NCI-H2227 treated with DMSO at 0.1 percent for 48 hours (cell line): Measurements from ENCODE around the gene FBP2.
"Not testable (repeated sequence)": the region's sequence is repeated elsewhere in the genome, so short reads cannot be mapped to it uniquely, and the experiment has no call there.

Source experiments
- DNase-seq: peaks from one replicate; lab custom pipeline; 2025; lab: John Stamatoyannopoulos, UW

Gene FBP2

GRCh38 chr9:94606646-94607422 lies 13.2 kb upstream of the FBP2 start:
- no peak for DNase-seq

GRCh38 chr9:94603259-94604160 lies 9.9 kb upstream of the FBP2 start:
- DNase-seq = peak; percentile 75

DNA sequence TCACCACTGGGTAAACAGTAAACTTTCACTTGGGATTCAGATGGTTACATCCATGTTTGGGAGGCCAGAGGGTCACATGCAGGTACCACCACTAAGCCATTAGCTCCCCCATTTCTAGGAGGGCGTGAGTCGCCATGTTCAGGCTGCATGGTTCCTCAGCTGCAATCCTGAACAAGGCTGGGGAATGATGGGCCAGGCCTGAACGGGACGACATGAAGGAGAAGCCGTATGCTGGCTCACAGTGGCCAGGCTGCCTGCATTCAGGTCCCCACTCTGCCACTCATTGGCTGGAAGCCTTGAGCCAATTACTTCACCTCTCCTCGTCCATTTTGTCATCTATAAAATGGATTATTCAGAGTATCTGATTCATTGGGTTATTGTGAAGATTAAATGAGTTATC lies 9.0 kb upstream of the FBP2 start:
- DNase-seq = no peak

DNA sequence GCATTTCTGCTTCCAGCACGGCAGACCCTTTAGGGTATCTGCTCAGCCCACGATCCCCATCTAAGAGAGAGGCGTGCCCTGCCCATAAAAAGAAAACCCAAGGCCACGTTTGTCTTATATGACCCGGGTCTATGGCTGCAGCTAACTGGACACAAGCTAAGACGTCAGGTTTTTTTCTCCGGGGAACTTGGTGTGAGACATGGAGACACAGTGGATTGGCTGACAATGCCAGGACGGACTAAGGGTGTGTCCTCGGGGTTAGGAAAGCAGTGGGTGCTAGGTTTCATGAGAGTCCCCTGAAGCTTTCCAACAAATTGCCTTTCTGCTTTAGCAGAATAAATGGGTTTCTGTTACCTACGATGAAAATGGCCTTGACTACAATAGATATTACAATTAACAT lies 7.1 kb upstream of the FBP2 start:
- DNase-seq = no peak

GRCh38 chr9:94600258-94600657 lies 6.6 kb upstream of the FBP2 start:
- no peak for DNase-seq

DNA sequence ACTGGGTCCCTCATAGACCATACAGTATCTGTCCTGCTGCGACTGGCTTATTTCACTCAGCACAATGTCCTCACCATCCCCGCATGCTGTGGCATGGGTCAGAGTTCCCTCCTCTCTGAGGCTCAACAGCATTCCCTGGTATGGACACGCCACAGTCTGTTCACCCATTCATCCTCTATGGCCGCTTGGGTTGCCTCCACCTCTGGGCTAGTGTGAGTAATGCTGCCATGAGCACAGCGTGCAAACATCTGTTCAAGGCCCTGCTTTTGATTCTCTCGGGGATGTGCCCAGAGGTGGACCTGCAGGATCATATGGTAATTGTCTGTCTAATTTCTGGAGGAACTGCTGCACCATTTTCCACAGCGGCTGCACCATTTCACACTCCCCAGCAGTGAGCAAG lies 5.5 kb upstream of the FBP2 start:
- DNase-seq = no peak

DNA sequence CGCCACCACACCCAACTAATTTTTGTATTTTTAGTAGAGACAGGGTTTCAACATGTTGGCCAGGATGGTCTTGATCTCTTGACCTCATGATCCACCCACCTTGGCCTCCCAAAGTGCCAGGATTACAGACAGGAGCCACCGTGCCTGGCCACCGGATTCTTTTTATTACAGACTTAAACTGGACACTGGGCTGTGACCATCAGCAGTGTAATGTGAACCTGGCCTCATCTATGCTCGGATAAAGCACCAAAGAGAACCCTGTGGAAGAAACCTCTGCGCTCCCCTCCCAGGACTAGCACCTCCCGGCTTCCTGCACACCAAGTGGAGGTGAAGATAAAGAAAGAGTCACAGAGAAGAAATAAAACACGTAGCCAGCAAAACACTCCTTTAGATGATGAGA lies 941 bp downstream of the FBP2 start:
- not testable (repeated sequence) for DNase-seq

DNA sequence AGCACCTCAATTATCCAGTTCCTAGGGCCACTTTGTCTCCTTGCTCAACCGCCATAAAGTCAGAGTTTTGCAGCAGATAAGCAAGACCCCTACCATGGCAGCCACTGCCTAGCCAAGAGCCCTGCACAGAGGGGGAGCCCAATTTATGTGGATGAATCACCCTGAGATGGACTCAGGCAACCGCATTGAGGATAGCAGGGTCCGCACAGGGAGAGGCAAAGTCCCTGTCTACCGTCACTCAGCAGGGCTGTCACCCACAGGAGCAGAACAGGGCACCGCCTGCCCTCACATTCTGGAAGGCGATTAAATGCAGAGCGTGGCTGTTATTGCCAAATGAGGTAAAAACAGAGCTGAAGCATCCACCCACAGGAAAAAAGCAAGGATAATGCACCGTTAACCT lies 1.7 kb downstream of the FBP2 start:
- no peak for DNase-seq

- not testable (repeated sequence) for DNase-seq
These were observed 2.5 kb downstream of the FBP2 start for GRCh38 chr9:94591046-94591545.

DNA sequence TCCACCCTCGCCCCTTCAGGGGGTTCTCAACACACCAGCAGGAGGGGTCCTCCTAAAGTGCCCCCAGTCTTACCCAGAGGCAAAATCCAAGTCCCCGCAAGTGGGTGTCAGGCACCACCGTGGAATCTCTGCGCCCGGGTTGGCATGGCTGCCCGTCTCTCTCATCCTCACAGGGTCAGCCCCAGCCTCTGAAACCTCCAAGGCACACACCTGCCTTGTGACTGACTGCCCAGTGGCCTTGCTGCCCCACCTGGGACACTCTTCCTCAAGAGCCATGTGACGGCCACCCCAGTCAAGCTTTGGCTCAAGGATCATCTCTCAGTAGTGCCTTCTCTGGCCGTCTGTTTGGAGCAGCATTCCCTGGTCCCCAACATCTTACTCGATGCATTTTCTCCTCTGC lies 4.9 kb downstream of the FBP2 start:
- DNase-seq = no peak

- DNase-seq = no peak
These were observed 6.8 kb downstream of the FBP2 start for GRCh38 chr9:94586814-94587213.

DNA sequence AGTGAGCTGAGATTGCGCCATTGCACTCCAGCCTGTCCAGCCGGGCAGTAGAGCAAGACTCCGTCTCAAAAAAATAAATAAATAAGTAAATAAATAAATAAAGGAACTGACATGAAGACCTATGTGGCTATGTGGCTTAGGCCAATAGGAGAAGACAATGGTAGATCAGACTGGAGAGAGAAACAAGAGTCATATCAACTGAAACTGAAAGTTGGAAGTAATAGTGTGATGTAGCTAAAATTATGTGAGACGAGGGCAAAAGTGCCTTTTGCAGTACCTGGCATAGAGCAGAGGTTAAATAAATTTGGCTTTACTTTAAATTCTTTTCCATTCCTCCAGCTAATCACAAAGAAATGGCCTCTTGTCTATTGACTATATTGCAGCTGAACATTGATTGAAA lies 7.3 kb downstream of the FBP2 start:
- DNase-seq = no peak

DNA sequence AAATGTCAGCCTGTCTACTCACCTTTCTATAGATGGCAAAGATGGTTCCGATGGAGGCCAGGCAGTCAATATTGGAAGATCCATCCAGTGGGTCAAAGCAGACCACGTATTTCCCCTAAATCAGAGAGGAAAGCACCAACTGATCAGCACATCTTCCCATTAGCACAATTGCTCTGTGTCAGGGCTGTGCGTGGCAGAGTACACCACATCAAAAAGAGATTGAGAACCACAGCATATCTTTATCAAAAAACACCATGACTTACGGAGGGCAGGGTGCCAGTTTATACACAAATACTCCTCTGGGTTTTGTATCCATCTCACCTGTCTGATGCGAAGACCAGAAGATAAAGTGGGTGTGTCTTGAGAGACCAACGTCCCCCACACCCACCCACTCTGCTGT lies 9.1 kb downstream of the FBP2 start:
- no peak for DNase-seq

DNA sequence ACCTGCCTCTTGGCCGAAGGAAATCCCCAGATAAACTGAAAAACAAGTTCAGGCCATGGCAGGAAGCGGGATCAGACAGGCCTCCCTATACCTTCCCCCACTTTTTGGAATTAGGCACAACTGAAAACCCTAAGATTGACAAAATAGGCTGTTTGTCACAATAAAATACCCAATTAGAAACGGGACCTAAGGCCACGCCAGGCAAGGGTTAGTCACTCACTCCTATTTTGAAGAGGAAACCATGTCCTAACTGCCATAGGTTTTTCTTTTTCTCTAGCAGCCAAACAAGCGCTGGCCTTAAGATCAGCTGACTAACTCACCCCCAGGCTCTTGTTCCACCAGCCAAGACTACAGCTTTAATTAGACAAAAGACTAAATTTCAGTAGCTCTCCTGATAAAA lies 11.9 kb downstream of the FBP2 start:
- DNase-seq = no peak

DNA sequence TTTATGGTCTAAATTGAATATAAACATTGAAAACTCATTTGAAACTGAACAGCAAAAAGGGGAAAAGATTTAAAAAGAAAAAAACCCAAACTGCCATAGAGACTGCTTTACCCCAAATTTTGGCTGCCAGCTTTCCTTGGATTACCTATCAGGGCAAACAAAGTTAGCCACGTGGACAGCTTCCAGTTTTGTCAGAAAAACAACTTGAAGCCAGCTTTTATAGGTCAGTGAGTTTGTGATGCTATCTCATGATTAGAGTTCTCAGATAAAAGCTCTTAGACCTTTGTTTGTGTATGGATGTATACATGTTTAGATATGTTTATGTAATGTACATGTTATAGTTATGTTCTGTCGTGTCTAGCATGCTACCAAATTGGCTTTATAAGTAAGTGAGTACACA lies 16.1 kb downstream of the FBP2 start:
- DNase-seq = no peak

DNA sequence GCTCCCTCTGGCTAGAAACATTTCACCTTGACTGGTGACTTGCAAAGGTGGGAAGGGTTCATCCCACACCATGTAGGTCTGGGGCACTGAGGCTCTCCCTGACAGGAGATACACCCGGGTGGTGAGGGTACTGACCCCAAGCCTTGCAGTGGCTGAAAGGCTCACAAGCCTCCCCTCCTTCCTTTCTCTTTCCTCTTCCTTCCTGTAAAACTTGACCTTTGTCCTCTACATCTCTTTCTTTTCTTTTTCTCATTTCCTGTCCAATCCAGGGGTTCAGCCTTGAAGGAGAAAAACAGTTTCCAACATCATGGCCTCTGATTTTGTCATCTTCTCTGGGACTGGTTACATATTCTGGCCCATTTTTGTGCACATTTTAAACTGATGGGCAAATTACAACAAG lies 16.6 kb downstream of the FBP2 start:
- no peak for DNase-seq

DNA sequence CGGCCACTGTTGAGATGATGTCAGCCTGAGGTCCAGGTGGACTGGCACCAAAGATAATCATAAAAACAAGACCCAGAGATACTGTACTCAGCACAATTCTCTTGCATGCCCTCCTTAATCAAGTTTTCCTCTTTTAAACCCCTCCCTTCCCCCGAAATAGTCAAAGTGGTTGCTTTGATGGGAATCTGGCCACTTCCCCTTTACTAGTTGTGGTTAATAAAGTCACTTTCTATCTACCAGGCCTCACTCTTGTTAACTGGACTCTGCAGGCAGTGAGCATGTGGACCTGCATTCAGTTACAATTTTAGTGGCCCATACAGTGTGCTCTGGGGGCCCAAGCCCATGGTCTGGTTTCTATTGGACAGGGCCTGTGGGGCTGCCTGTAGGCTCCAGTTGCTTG lies 17.5 kb downstream of the FBP2 start:
- no peak for DNase-seq

GRCh38 chr9:94568972-94569712 lies 24.5 kb downstream of the FBP2 start:
- no peak for DNase-seq

DNA sequence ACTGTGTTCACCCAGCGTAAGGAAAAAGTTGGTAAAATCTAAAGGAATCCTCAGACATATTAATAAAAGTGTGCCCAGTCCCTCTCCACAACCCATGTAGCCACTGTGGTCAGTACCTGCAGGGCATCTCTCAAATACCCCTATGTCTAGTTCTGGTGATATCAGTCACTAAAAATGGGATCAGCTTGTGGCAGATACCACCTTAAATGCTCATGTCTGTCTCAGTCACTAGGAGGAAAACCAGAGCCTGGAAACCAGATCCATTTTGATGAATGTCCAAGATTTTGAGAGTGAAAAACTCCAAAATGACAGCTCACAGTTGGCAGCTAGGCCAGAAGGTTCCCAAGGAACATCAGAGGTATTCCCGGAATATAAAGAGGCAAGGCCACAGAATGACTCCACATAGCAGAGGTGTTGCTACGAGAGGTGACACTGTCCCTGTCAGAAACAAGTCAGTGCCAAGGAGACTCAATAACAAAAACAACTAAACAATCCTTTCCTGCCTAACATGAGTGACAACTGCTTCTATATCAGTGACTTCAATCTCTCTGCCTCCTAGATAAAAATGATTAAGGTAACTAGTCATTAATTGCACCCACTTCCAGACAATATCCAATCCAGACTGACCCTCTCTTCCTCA lies 25.3 kb downstream of the FBP2 start:
- DNase-seq = no peak

GRCh38 chr9:94567271-94567670 lies 26.4 kb downstream of the FBP2 start:
- DNase-seq = no peak

GRCh38 chr9:94566550-94566949 lies 27.1 kb downstream of the FBP2 start:
- no peak for DNase-seq

- DNase-seq = not testable (repeated sequence)
These were observed 29.3 kb downstream of the FBP2 start for GRCh38 chr9:94564279-94564678.
